Naive thymus-derived CD8-positive, alpha-beta T cell (primary cell): Measurements from ENCODE around the gene PHF21B. TPM values are rescaled to one million over a fixed set of nuclear protein-coding genes. Genes with fewer than 3 reads are reported as not detected.

Source experiments
- ATAC-seq, 2 donors: fragments of 150-1000 bp; cut with Tn5 transposase in 1 of 2; sonication (Bioruptor Pico), chemical (Tn5 transposase) in 1 of 2; 1 replicate in 1 of 2; 2 replicates in 1 of 2; pipeline ENCODE4 v1.10.0; 2021; ENCODE audit warnings: mild to moderate bottlenecking in 2 of 2, moderate library complexity in 2 of 2
- POLR2A ChIA-PET: fragments of 350-600 bp; sonication (Branson Sonifier 250); formaldehyde crosslinking; loops from one replicate; lab custom pipeline; 2021; ENCODE audit warnings: antibody characterized with exemption; lab: Charles Lee
- DNase-seq, 10 donors: peaks; one replicate each; pipeline versions ENCODE4 v3.0.0 to v3.0.0-alpha.2; 2020 to 2022
- H3K27ac Mint-ChIP-seq, 10 donors: one replicate each; pipeline ENCODE4 v1.8.0; 2020 to 2022; ENCODE audit warnings: mild to moderate bottlenecking in 10 of 10, mixed read lengths in 10 of 10, moderate library complexity in 4 of 10, inconsistent platforms in 1 of 10
- H3K27me3 Mint-ChIP-seq, 5 donors: one replicate each; pipeline ENCODE4 v1.8.0; 2021 to 2022; ENCODE audit warnings: mixed read lengths in 5 of 5
- H3K36me3 Mint-ChIP-seq, 3 donors: one replicate each; pipeline ENCODE4 v1.8.0; 2020 to 2022; ENCODE audit warnings: mixed read lengths in 3 of 3, mild to moderate bottlenecking in 2 of 3, inconsistent platforms in 1 of 3
- H3K4me1 Mint-ChIP-seq, 4 donors: one replicate each; pipeline ENCODE4 v1.8.0; 2021 to 2022; ENCODE audit warnings: mixed read lengths in 4 of 4
- H3K4me3 Mint-ChIP-seq, 10 donors: one replicate each; pipeline ENCODE4 v1.8.0; 2020 to 2022; ENCODE audit warnings: mild to moderate bottlenecking in 10 of 10, mixed read lengths in 10 of 10, moderate library complexity in 6 of 10, inconsistent platforms in 1 of 10
- H3K9me3 Mint-ChIP-seq, 9 donors: one replicate each; pipeline ENCODE4 v1.8.0; 2020 to 2022; ENCODE audit warnings: mixed read lengths in 9 of 9, mild to moderate bottlenecking in 3 of 9, inconsistent platforms in 1 of 9, moderate library complexity in 1 of 9
- polyA plus RNA-seq, 3 donors: library from polyadenylated mRNA; unstranded; fragments of 300-500 nt; fragmentation: Illumina TruSeq; gene quantifications; one replicate each; pipeline ENCODE4 v1.2.3, GENCODE V29; 2021
- total RNA-seq, 8 experiments: library from RNA in 2 of 8; stranded (reverse) in 2 of 8; gene quantifications; one replicate each; pipeline ENCODE4 v1.2.3 and lab custom pipeline; 2021 to 2026

PHF21B gene
- total and polyA plus RNA-seq, 5 experiments from 2014 or later, result not detected

GRCh38 chr22:44933666-44934453, 75.9 kb downstream of the PHF21B start:
- H3K9me3 Mint-ChIP-seq, result no peaks in the 10 kb centered on the region
- POLR2A ChIA-PET, result no interaction called here
- H3K27ac Mint-ChIP-seq, result peak overlapping the region in 1 of 10 donors; percentile 17
- no peak overlapping the region for H3K4me3 Mint-ChIP-seq
- peak in 1 of 10 donors; percentile 43 for DNase-seq
- no peaks in the 10 kb centered on the region for H3K4me1 Mint-ChIP-seq
- H3K27me3 Mint-ChIP-seq, result peaks cover 0 to 3% (median 0%) of the 10 kb centered on the region in 5 donors
- ATAC-seq, result no peak
- H3K36me3 Mint-ChIP-seq, result no peaks in the 10 kb centered on the region

- H3K27ac Mint-ChIP-seq, result no peak overlapping the region
- H3K27me3 Mint-ChIP-seq, result peaks cover 0 to 2% (median 0%) of the 10 kb centered on the region in 5 donors
- no peaks in the 10 kb centered on the region for H3K4me1 Mint-ChIP-seq
- H3K36me3 Mint-ChIP-seq, result no peaks in the 10 kb centered on the region
- POLR2A ChIA-PET, result no interaction called here
- DNase-seq, result peak in 1 of 10 donors; percentile 38
- no peak overlapping the region for H3K4me3 Mint-ChIP-seq
- no peaks in the 10 kb centered on the region for H3K9me3 Mint-ChIP-seq
- no peak for ATAC-seq
Measured at GRCh38 chr22:44932493-44932892, 77.3 kb downstream of the PHF21B start.

GRCh38 chr22:44931766-44932165, 78.0 kb downstream of the PHF21B start:
- H3K27me3 Mint-ChIP-seq, result peaks cover 0 to 2% (median 0%) of the 10 kb centered on the region in 5 donors
- POLR2A ChIA-PET, result no interaction called here
- no peaks in the 10 kb centered on the region for H3K4me1 Mint-ChIP-seq
- no peaks in the 10 kb centered on the region for H3K9me3 Mint-ChIP-seq
- ATAC-seq (no peak), DNase-seq (peak in 1 of 10 donors; percentile 19)
- no peak overlapping the region for H3K27ac Mint-ChIP-seq
- H3K36me3 Mint-ChIP-seq, result no peaks in the 10 kb centered on the region
- H3K4me3 Mint-ChIP-seq, result no peak overlapping the region

- Mint-ChIP-seq H3K27me3 (peaks cover 0 to 2% (median 0%) of the 10 kb centered on the region in 5 donors), H3K27ac (no peak overlapping the region), H3K9me3 (no peaks in the 10 kb centered on the region), H3K4me3 (no peak overlapping the region), H3K4me1 (peaks cover 0 to 1% (median 0%) of the 10 kb centered on the region in 4 donors), H3K36me3 (no peaks in the 10 kb centered on the region)
- ATAC-seq (no peak), DNase-seq (peak in 1 of 10 donors; percentile 27)
- POLR2A ChIA-PET, result no interaction called here
Measured at GRCh38 chr22:44931077-44931540, 78.7 kb downstream of the PHF21B start.

- POLR2A ChIA-PET, result no interaction called here
- Mint-ChIP-seq H3K36me3 (no peaks in the 10 kb centered on the region), H3K4me1 (peaks cover 0 to 1% (median 0%) of the 10 kb centered on the region in 4 donors), H3K27ac (no peak overlapping the region), H3K27me3 (peaks cover 0 to 2% (median 0%) of the 10 kb centered on the region in 5 donors), H3K4me3 (no peak overlapping the region), H3K9me3 (no peaks in the 10 kb centered on the region)
- peak in 1 of 10 donors; percentile 50 for DNase-seq
- no peak for ATAC-seq
Measured at GRCh38 chr22:44930711-44931035, 79.1 kb downstream of the PHF21B start.

GRCh38 chr22:44930016-44930710, 79.6 kb downstream of the PHF21B start:
- Mint-ChIP-seq H3K4me1 (peaks cover 0 to 1% (median 0%) of the 10 kb centered on the region in 4 donors), H3K36me3 (no peaks in the 10 kb centered on the region), H3K9me3 (no peaks in the 10 kb centered on the region), H3K27me3 (peaks cover 0 to 2% (median 0%) of the 10 kb centered on the region in 5 donors), H3K4me3 (no peak overlapping the region), H3K27ac (no peak overlapping the region)
- peak in 1 of 10 donors; percentile 38 for DNase-seq
- POLR2A ChIA-PET, result no interaction called here
- ATAC-seq, result no peak

- H3K27ac Mint-ChIP-seq, result no peak overlapping the region
- no peak overlapping the region for H3K4me3 Mint-ChIP-seq
- ATAC-seq, result no peak
- peaks cover 0 to 2% (median 0%) of the 10 kb centered on the region in 5 donors for H3K27me3 Mint-ChIP-seq
- H3K4me1 Mint-ChIP-seq, result peaks cover 0 to 1% (median 0%) of the 10 kb centered on the region in 4 donors
- no peaks in the 10 kb centered on the region for H3K36me3 Mint-ChIP-seq
- DNase-seq, result peak in 1 of 10 donors; percentile 44
- no peaks in the 10 kb centered on the region for H3K9me3 Mint-ChIP-seq
- POLR2A ChIA-PET, result no interaction called here
Measured at GRCh38 chr22:44929359-44930015, 80.3 kb downstream of the PHF21B start.

- ATAC-seq, result no peak
- H3K27ac Mint-ChIP-seq, result no peak overlapping the region
- POLR2A ChIA-PET, result no interaction called here
- H3K4me3 Mint-ChIP-seq, result no peak overlapping the region
- DNase-seq, result peak in 1 of 10 donors; percentile 49
- no peaks in the 10 kb centered on the region for H3K36me3 Mint-ChIP-seq
- peaks cover 0 to 1% (median 0%) of the 10 kb centered on the region in 4 donors for H3K4me1 Mint-ChIP-seq
- H3K9me3 Mint-ChIP-seq, result peaks cover 0 to 3% (median 0%) of the 10 kb centered on the region in 9 donors
- H3K27me3 Mint-ChIP-seq, result peaks cover 0 to 2% (median 0%) of the 10 kb centered on the region in 5 donors
Measured at GRCh38 chr22:44928711-44929358, 81.0 kb downstream of the PHF21B start.

- Mint-ChIP-seq H3K4me1 (peaks cover 0 to 1% (median 0%) of the 10 kb centered on the region in 4 donors), H3K9me3 (peaks cover 0 to 4% (median 0%) of the 10 kb centered on the region in 9 donors), H3K4me3 (no peak overlapping the region), H3K27me3 (peaks cover 0 to 1% (median 0%) of the 10 kb centered on the region in 5 donors), H3K36me3 (no peaks in the 10 kb centered on the region), H3K27ac (no peak overlapping the region)
- POLR2A ChIA-PET, result no interaction called here
- DNase-seq (peak in 1 of 10 donors; percentile 37), ATAC-seq (no peak)
Measured at GRCh38 chr22:44928136-44928463, 81.7 kb downstream of the PHF21B start.

GRCh38 chr22:44927463-44928135, 82.2 kb downstream of the PHF21B start:
- Mint-ChIP-seq H3K4me1 (peaks cover 0 to 1% (median 0%) of the 10 kb centered on the region in 4 donors), H3K9me3 (peaks cover 0 to 8% (median 0%) of the 10 kb centered on the region in 9 donors), H3K4me3 (no peak overlapping the region), H3K27me3 (peaks cover 0 to 4% (median 0%) of the 10 kb centered on the region in 5 donors), H3K36me3 (no peaks in the 10 kb centered on the region), H3K27ac (no peak overlapping the region)
- ATAC-seq (no peak), DNase-seq (no peak)
- POLR2A ChIA-PET, result no interaction called here

- Mint-ChIP-seq H3K36me3 (no peaks in the 10 kb centered on the region), H3K9me3 (peaks cover 0 to 8% (median 0%) of the 10 kb centered on the region in 9 donors), H3K27me3 (peaks cover 0 to 4% (median 0%) of the 10 kb centered on the region in 5 donors), H3K4me3 (no peak overlapping the region), H3K27ac (no peak overlapping the region), H3K4me1 (peaks cover 0 to 1% (median 0%) of the 10 kb centered on the region in 4 donors)
- DNase-seq (peak in 1 of 10 donors; percentile 58), ATAC-seq (no peak)
- POLR2A ChIA-PET, result no interaction called here
Measured at GRCh38 chr22:44926491-44927415, 83.1 kb downstream of the PHF21B start.
